C4-2B (cell line): ENCODE measurements around the gene TWSG1.

ENCODE experiments used
- H3K27ac ChIP-seq: fragments of 450-650 bp; 2 replicates; pipeline ENCODE4 v1.5.1; 2017
- ZFX ChIP-seq: fragments of 450-650 bp; IDR thresholded peaks from 2 replicates; pipeline ENCODE4 v1.6.1; 2017
- TF ChIP-seq, protein P1 (sequence below): fragments of 450-650 bp; conservative IDR thresholded peaks from 2 replicates; pipeline ENCODE4 v1.5.1; 2017; ENCODE audit warnings: mild to moderate bottlenecking

The TWSG1 gene

GRCh38 chr18:9353596-9353995 is 19.0 kb downstream of the TWSG1 start:
- TF ChIP-seq ZFX = no peak
- TF ChIP-seq, protein P1, sequence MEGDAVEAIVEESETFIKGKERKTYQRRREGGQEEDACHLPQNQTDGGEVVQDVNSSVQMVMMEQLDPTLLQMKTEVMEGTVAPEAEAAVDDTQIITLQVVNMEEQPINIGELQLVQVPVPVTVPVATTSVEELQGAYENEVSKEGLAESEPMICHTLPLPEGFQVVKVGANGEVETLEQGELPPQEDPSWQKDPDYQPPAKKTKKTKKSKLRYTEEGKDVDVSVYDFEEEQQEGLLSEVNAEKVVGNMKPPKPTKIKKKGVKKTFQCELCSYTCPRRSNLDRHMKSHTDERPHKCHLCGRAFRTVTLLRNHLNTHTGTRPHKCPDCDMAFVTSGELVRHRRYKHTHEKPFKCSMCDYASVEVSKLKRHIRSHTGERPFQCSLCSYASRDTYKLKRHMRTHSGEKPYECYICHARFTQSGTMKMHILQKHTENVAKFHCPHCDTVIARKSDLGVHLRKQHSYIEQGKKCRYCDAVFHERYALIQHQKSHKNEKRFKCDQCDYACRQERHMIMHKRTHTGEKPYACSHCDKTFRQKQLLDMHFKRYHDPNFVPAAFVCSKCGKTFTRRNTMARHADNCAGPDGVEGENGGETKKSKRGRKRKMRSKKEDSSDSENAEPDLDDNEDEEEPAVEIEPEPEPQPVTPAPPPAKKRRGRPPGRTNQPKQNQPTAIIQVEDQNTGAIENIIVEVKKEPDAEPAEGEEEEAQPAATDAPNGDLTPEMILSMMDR = no peak
- H3K27ac ChIP-seq = no peak overlapping the region

DNA sequence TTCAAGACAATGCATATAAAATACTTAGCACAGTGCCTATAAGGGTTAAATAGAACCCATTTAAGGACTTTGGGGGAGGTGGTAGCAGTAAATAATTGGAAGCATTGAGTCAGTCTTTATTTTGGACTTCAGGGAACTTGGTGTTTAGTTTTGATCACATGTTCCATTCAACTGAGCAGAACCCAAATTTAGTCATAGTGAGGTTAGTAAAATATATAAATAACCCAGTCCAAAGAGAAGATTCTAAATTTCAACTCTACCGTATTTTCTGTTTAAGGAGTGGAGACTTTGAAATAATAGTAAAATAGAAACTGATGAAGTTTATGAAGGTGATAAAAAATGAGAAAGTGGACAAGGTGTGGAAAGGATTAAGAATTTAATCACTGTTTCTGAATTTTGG is 19.7 kb downstream of the TWSG1 start:
- H3K27ac ChIP-seq = no peak overlapping the region
- TF ChIP-seq ZFX = no peak
- TF ChIP-seq, protein P1 = no peak

GRCh38 chr18:9356976-9357375 is 22.4 kb downstream of the TWSG1 start:
- TF ChIP-seq, protein P1 = no peak
- TF ChIP-seq ZFX = no peak
- H3K27ac ChIP-seq = no peak overlapping the region

DNA sequence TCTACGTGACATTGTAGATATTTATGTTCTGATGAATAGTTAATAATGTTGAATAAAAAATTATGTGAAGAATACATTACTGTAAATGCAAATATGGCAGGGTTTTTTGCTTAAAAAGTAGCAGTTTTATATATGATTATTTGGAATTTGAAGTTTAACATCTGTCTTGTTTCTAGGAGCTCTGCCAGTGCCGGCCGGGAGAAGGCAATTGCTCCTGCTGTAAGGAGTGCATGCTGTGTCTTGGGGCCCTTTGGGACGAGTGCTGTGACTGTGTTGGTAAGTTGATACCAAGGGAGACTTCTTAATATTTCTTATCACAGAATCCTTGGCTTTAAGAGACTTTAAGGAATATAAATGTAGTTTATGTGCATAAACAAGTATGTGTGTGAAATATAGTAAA is 25.2 kb downstream of the TWSG1 start:
- TF ChIP-seq, protein P1 = no peak
- TF ChIP-seq ZFX = no peak
- no peak overlapping the region for H3K27ac ChIP-seq

GRCh38 chr18:9361191-9361590 is 26.6 kb downstream of the TWSG1 start:
- peak overlapping the region; percentile 24; the same call in 1 of the 2 replicates for H3K27ac ChIP-seq
- TF ChIP-seq, protein P1 = no peak
- no peak for TF ChIP-seq ZFX

GRCh38 chr18:9362869-9363268 is 28.3 kb downstream of the TWSG1 start:
- TF ChIP-seq, protein P1 = no peak
- TF ChIP-seq ZFX = no peak
- H3K27ac ChIP-seq = no peak overlapping the region

DNA sequence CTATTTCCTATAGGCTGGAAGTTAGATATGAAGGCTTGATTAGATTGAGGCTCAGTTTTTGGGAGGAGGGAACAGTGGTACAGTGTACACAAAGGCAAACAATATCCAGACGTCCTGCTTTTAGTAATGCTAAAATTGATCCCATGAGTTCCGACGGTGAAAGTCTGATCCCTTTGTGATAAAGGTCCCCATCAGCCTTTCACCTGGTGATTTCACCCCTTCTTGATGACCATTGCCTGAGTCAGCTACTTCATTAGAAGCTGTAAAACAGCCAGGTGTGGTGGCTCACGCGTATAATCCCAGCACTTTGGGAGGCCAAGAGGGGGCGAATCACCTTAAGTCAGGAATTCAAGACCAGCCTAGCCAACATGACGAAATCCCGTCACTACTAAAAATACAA is 29.7 kb downstream of the TWSG1 start:
- TF ChIP-seq, protein P1 = no peak
- TF ChIP-seq ZFX = no peak
- no peak overlapping the region for H3K27ac ChIP-seq

DNA sequence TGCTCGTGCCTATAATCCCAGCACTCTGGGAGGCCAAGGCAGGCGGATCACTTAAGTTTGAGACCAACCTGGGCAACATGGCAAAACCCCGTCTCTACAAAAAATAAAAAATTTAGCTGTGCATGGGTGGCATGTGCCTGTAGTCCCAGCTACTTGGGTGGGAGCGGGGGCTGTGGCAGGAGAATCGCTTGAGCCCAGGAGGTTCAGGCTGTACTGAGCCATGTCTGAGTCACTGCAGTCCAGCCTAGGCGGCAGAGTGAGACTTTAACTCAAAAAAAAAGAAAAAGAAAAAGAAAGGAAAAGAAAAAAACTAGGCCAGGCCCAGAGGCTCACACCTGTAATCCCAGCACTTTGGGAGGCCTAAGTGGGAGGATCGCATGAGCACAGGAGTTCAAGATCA is 30.8 kb downstream of the TWSG1 start:
- peak overlapping the region; percentile 12; the same call in 1 of the 2 replicates for H3K27ac ChIP-seq

More for the DNA sequence above, 30.8 kb downstream of the TWSG1 start:
- TF ChIP-seq, protein P1 = no peak
- no peak for TF ChIP-seq ZFX
